GM23338 (cell line): ENCODE measurements around the gene MYO18B.

ENCODE experiments used
- CREB1 ChIP-seq: fragments of 250-450 bp; sonication (Bioruptor Pico); IDR thresholded peaks from 2 replicates; pipeline ENCODE4 v1.5.0; 2020; ENCODE audit warnings: low read depth, mild to moderate bottlenecking, moderate library complexity
- EZH2 ChIP-seq: fragments of 200-600 bp; sonication (generic); IDR thresholded peaks from one replicate; pipeline ENCODE4 v1.8.0; 2017; ENCODE audit warnings: antibody characterized with exemption, mild to moderate bottlenecking, low read depth; ENCODE audit not compliant: unreplicated experiment
- JUNB ChIP-seq: IDR thresholded peaks from one replicate; pipeline ENCODE4 v1.6.1; 2016; ENCODE audit warnings: antibody characterized with exemption; ENCODE audit not compliant: unreplicated experiment
- POLR2AphosphoS5 ChIP-seq: IDR thresholded peaks from 2 replicates; pipeline ENCODE4 v1.6.1; 2016; ENCODE audit warnings: antibody characterized with exemption, low read depth
- STAT1 ChIP-seq: IDR thresholded peaks from one replicate; pipeline ENCODE4 v1.6.1; 2016; ENCODE audit warnings: antibody characterized with exemption; ENCODE audit not compliant: unreplicated experiment
- TF ChIP-seq, protein P1 (sequence below), 2 experiments: fragments of 200-600 bp in 1 of 2; sonication (generic) in 1 of 2; conservative IDR thresholded peaks; 2 replicates each; pipeline versions ENCODE4 v1.5.1 to v1.6.1; 2016 to 2017; ENCODE audit warnings: antibody characterized with exemption in 2 of 2, low read depth in 2 of 2, mild to moderate bottlenecking in 2 of 2, moderate library complexity in 1 of 2

DNA sequence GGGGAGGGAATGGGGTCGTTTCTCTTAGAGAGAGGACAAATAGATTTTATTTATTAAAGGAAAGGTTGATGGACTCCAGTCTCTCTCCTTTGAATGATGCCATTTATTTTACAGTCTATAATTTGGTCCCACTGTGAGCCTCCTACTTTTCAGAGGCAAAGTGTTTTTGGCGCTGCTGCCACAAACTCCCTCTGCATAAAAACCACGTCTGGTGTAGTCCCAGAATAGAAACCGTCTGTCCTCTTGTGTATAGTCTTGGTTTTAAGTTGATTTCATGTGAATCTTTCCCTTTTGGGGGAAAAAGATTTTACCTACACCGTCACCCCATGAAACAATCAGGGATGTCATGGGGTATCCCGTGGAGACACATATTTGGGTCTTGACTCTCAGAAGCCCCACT lies 283.6 kb downstream of the MYO18B start:
- TF ChIP-seq, protein P1, sequence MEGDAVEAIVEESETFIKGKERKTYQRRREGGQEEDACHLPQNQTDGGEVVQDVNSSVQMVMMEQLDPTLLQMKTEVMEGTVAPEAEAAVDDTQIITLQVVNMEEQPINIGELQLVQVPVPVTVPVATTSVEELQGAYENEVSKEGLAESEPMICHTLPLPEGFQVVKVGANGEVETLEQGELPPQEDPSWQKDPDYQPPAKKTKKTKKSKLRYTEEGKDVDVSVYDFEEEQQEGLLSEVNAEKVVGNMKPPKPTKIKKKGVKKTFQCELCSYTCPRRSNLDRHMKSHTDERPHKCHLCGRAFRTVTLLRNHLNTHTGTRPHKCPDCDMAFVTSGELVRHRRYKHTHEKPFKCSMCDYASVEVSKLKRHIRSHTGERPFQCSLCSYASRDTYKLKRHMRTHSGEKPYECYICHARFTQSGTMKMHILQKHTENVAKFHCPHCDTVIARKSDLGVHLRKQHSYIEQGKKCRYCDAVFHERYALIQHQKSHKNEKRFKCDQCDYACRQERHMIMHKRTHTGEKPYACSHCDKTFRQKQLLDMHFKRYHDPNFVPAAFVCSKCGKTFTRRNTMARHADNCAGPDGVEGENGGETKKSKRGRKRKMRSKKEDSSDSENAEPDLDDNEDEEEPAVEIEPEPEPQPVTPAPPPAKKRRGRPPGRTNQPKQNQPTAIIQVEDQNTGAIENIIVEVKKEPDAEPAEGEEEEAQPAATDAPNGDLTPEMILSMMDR (conservative IDR thresholded peaks at IDR 0.05; ENCODE audit: low read depth in 2 of 2), result no peak
- TF ChIP-seq POLR2AphosphoS5 (no peak), STAT1 (no peak), EZH2 (no peak), CREB1 (CRISPR knock-in tag) (no peak), JUNB (no peak)
